Coronary artery (tissue), 2 donors: ENCODE measurements around the gene CSTPP1.
A peak's percentile ranks its signal among the peaks of the same experiment; 100 is the strongest.
"Not testable (repeated sequence)": the region's sequence is repeated elsewhere in the genome, so short reads cannot be mapped to it uniquely, and the experiment has no call there.

ENCODE experiments used
- DNase-seq: peaks from one replicate; pipeline ENCODE4 v3.0.0-alpha.2; 2017; ENCODE audit warnings: low spot score
- H3K27ac ChIP-seq, 2 donors: fragments of 200-600 bp; sonication (generic); one replicate each; pipeline ENCODE4 v1.5.1; 2016 to 2019
- H3K4me3 ChIP-seq: fragments of 200-600 bp; sonication (generic); 2 replicates; pipeline ENCODE4 v1.5.1; 2016; ENCODE audit warnings: mild to moderate bottlenecking, moderate library complexity
- TF ChIP-seq, protein P1 (sequence below): fragments of 200-600 bp; sonication (generic); IDR thresholded peaks from one replicate; pipeline ENCODE4 v1.5.1; 2019; ENCODE audit warnings: antibody characterized with exemption

The CSTPP1 gene

DNA sequence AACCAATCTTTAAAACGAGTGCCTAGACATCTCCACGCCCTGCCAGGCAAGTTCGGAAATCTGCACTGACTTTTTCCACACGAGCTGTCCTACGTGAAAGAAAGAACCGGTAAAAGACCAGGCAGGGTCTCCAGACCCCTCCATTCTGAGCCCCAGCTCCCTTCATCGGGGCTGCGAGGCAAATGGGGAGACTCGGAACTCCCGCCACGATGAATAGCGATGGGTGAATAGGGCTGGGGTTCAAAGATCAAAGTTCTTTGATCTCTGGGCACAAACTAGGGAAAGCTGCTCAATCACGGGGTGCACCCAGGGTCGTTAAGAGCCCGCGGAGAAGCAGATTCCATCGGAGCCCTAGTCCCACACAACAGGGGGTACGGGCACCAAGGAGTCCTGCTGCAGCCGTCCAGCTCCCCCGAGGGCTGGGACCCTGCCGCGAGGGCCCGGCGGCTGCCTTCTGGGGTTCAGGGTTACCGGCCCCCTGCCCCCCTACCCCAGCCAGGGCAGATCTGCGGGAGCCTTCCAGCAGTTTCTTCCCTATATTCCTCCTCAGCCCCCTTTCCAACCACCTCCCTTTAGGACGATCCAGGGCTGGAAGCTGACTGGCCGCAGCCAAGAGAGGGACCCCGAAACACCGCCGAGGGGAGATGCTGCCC lies 19.3 kb upstream of the CSTPP1 start:
- TF ChIP-seq, protein P1, sequence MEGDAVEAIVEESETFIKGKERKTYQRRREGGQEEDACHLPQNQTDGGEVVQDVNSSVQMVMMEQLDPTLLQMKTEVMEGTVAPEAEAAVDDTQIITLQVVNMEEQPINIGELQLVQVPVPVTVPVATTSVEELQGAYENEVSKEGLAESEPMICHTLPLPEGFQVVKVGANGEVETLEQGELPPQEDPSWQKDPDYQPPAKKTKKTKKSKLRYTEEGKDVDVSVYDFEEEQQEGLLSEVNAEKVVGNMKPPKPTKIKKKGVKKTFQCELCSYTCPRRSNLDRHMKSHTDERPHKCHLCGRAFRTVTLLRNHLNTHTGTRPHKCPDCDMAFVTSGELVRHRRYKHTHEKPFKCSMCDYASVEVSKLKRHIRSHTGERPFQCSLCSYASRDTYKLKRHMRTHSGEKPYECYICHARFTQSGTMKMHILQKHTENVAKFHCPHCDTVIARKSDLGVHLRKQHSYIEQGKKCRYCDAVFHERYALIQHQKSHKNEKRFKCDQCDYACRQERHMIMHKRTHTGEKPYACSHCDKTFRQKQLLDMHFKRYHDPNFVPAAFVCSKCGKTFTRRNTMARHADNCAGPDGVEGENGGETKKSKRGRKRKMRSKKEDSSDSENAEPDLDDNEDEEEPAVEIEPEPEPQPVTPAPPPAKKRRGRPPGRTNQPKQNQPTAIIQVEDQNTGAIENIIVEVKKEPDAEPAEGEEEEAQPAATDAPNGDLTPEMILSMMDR, result no peak
- Histone ChIP-seq H3K4me3 (peak overlapping the region; percentile 80), H3K27ac (peak overlapping the region; percentile 54 to 66)
- DNase-seq, result no peak

DNA sequence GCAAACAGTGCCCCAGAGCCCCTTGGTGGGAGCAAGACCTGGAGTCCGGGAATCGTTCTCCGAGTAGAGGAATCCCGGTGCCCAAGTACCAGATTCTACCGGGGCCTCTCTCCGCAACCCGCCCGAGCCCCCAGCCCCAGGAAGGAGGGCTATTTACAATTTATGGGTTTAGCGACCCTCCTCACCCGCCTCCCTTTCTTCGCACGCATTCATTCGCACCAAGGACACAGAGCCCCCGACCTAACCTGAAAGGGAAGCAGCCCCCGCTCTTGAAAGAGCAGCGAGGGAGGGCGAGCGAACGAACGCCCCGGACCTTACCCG lies 18.8 kb upstream of the CSTPP1 start:
- TF ChIP-seq, protein P1, result no peak

DNA sequence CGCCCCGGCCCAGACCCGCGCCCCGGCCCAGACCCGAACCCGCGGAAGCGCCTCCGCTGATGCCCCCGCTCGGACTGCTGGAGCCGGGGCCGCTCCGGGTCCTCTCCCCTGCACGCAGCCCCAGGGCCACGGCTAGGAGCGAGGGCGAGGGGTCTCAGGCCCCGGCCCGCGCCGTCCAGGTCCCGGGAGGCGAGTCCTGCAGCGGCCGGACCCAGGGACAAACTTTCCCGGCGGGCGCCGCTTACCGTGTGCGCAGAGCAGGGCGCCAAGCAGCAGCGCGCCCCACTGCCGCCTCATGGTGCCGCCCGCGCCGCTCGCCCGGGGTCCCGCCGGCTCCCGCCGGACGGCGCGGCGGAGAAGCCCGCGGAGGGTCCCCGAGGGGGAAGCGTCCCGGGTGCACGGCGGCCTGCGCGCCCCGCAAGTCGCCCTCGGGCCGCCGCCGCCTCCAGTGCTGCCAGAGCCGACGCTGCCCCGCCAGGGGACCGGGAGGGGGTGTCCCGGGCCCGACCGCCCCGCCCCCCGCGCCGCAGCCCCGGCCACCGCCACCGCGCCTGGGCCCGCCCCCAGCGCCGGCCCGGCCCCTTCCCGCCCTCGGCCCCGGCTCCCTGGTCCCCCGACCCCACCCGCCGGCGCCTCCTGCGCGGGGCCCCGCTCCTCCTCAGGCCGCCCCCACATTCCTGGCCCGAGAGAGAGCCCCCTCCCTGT lies 18.3 kb upstream of the CSTPP1 start, which contains the start of gene LRP4:
LRP4 (minus strand) TSS at position 468 of the 705 bp plus-strand sequence; CDS start at position 297, 171 bp downstream.
- no peak for DNase-seq
- H3K27ac ChIP-seq, result peak within 1 kb of the TSS; percentile 54 to 66
- TF ChIP-seq, protein P1, result no peak

More for the DNA sequence above, 18.8 kb upstream of the CSTPP1 start:
- no peak for DNase-seq
- Histone ChIP-seq H3K4me3 (peak overlapping the region; percentile 80), H3K27ac (peak overlapping the region in 1 of 2 donors; percentile 36)

DNA sequence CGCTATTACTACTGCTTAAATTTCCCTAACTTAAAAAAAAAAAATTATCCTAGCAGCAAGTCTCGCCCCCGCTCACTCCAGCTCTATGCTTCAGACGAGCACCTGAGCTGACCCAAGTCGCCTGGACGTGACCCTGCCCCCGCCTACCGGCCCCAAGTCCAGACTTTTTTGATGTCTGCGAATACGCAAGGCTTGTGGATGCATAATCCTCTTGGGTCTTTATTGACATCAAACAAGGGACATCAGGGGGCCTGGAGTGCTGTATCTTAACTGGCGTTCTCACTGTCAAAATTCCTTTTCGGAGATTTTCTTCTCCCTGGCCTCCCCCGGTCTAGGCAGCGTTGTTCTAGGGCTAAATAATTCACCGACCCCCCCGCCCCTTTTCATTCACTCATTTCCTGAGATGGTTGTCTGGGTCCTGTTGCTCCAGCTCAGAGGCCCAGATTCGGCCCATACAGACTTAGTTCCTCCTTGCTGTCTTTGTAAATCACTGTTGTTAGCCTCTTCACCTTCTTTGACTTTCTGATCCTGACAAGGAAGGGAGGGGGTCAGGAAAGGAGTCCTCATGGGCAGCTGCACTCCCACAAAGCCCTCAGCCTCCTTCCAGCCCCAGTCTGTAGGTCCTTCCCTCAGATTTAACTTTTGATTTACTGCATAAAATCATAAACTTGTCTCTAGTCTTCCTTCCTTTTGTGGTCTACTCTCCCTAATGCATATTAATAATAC lies 17.6 kb upstream of the CSTPP1 start:
- peak overlapping the region in 1 of 2 donors; percentile 36 for H3K27ac ChIP-seq
- peak overlapping the region; percentile 80 for H3K4me3 ChIP-seq
- no peak for DNase-seq
- TF ChIP-seq, protein P1, result no peak

More for the DNA sequence above, 18.3 kb upstream of the CSTPP1 start, which contains the start of gene LRP4:
- H3K4me3 ChIP-seq, result peak within 1 kb of the TSS; percentile 80

DNA sequence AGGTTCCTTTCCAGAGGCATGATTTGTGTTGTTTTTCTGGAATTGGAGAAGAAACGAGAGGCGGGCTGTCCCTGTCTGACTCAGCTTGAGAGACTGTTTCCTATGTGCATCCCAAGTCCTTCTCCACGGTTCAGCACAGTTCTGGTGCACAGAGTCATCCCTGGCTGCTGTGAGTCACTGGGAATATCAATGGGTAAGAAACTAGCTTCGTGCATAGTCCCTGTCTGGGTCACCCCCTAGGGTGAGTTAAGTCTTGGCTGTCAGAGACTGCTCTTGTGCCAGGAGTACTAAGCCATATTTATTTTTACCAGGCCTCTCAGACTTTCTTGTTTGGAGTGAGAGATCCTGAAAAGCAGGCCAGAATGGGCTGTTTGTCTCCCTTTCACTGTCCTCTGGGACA lies 15.8 kb upstream of the CSTPP1 start:
- DNase-seq, result peak; percentile 77
- TF ChIP-seq, protein P1, result no peak
- Histone ChIP-seq H3K27ac (peak overlapping the region in 1 of 2 donors; percentile 45), H3K4me3 (no peak overlapping the region)

DNA sequence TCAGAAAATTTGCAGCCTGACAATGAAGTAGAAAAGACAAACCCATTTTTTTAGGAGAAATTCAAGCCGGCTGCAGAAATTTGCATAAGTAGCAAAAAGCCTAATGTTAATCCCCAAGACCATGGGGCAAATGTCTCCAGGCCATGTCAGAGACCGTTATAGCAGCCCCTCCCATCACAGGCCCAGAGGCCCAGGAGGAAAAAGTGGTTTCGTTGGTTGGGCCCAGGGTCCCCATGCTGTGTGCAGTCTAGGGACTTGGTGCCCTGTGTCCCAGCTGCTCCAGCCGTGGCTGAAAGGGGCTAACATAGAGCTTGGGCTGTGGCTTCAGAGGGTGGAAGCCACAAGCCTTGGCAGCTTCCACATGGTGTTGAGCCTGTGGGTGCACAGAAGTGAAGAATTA lies 8.6 kb upstream of the CSTPP1 start:
- H3K4me3 ChIP-seq, H3K27ac ChIP-seq, DNase-seq: not testable (repeated sequence)

DNA sequence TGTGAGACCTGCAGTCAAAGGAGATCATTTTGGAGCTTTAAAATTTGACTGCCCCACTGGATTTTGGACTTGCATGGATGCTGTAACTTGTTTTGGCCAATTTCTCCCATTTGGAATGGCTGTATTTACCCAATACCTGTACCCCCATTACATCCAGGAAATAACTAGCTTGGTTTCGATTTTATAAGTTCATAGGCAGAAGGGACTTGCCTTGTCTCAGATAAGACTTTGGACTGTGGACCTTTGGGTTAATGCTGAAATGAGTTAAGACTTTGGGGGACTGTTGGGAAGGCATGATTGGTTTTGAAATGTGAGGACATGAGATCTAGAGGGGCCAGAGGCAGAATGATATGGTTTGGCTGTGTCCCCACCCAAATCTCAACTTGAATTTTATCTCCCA lies 7.9 kb upstream of the CSTPP1 start:
- H3K27ac ChIP-seq, DNase-seq: not testable (repeated sequence)

More for the DNA sequence above, 7.9 kb upstream of the CSTPP1 start:
- not testable (repeated sequence) for H3K4me3 ChIP-seq
